Measurements from ENCODE around the gene NFKBIE.

NFKBIE gene

GRCh38 chr6:44257753-44258324 is 7.5 kb downstream of the NFKBIE start:
- TF ChIP-seq CEBPB (IDR thresholded peaks at IDR 0.05) (no peak), EP300 (IDR thresholded peaks at IDR 0.05; ENCODE audit: borderline replicate concordance) (no peak), ZBTB7A (IDR thresholded peaks at IDR 0.05; ENCODE audit: low read depth) (no peak), REST (IDR thresholded peaks at IDR 0.05; ENCODE audit: low read depth) (no peak), RAD21 (IDR thresholded peaks at IDR 0.05; ENCODE audit: low read depth) (no peak), FOXM1 (IDR thresholded peaks at IDR 0.05; ENCODE audit: borderline replicate concordance, low read depth) (no peak), NFIC (IDR thresholded peaks at IDR 0.05) (no peak), CREB1 (IDR thresholded peaks at IDR 0.05; ENCODE audit: low read depth) (no peak), YY1 (IDR thresholded peaks at IDR 0.05; ENCODE audit: low read depth) (no peak), TEAD4 (IDR thresholded peaks at IDR 0.05) (no peak)
- TF ChIP-seq, protein P1, sequence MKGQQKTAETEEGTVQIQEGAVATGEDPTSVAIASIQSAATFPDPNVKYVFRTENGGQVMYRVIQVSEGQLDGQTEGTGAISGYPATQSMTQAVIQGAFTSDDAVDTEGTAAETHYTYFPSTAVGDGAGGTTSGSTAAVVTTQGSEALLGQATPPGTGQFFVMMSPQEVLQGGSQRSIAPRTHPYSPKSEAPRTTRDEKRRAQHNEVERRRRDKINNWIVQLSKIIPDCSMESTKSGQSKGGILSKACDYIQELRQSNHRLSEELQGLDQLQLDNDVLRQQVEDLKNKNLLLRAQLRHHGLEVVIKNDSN (IDR thresholded peaks at IDR 0.05) = no peak

DNA sequence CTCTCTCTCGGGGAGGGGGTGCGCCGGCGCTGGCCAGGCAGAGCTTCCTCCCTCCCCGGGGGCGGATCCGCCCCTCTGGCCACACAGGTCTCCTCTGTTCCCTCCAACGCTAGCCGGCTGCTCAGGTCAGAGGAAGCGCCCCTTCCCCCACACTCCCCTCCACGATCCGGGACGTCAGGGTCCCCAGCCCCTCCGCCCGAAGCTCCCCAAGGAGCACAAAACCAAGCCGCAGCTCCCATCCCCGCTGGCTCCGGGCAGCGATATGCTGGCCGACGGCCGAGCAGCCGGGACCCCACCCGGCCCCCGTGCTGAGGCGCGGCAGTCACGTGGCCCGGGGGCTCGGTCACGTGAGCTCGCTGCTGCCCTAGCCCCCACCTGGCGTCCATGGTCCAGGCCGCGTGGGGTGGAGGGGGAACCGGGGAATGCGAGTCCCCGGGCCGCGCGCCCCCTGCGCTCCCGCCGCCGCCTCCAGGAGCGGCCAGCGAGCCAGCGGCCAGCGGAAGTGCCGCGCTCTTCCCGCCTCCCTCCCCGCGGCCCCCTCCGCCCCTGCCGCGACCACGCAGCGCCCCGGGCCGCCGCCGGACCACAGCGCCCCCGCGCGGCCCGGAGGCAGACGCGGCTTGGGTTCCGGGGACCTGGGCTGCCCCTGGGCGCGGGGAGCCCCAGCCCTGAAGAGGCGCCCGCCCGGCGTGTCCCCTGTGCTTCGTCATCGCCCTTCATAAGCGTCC is 8.2 kb downstream of the NFKBIE start, which contains the start of gene SLC35B2:
Gene SLC35B2, minus strand, starts transcription at position 504 of the 728 bp plus-strand sequence. Its CDS starts 118 bp downstream, at position 386.
- no peak for TF ChIP-seq CREB1 (IDR thresholded peaks at IDR 0.05; ENCODE audit: low read depth)
- no peak for TF ChIP-seq FOXM1 (IDR thresholded peaks at IDR 0.05; ENCODE audit: borderline replicate concordance, low read depth)
- TF ChIP-seq ZBTB7A (IDR thresholded peaks at IDR 0.05; ENCODE audit: low read depth) = peak; percentile 97
- peak; percentile 57; the same call in 1 of the 2 replicates for TF ChIP-seq TAF1 (IDR thresholded peaks at IDR 0.05; ENCODE audit: low read depth)
- TF ChIP-seq TCF12 (IDR thresholded peaks at IDR 0.05; ENCODE audit: low read depth) = peak; percentile 38; the same call in 1 of the 2 replicates
- TF ChIP-seq TEAD4 (IDR thresholded peaks at IDR 0.05) = no peak; the same call in 1 of the 2 replicates
- TF ChIP-seq REST (IDR thresholded peaks at IDR 0.05; ENCODE audit: low read depth) = no peak; the same call in 1 of the 2 replicates
- TF ChIP-seq NFIC (IDR thresholded peaks at IDR 0.05) = peak; percentile 56; the same call in 1 of the 2 replicates
- peak; percentile 14; the same call in 1 of the 2 replicates for TF ChIP-seq YY1 (IDR thresholded peaks at IDR 0.05; ENCODE audit: low read depth)
- TF ChIP-seq MAX (IDR thresholded peaks at IDR 0.05) = peak; percentile 86
- TF ChIP-seq, protein P1 (IDR thresholded peaks at IDR 0.05) = peak; percentile 99
- TF ChIP-seq EP300 (IDR thresholded peaks at IDR 0.05; ENCODE audit: borderline replicate concordance) = no peak
- no peak for TF ChIP-seq EGR1 (IDR thresholded peaks at IDR 0.05)
- no peak for TF ChIP-seq CEBPB (IDR thresholded peaks at IDR 0.05)
- TF ChIP-seq RAD21 (IDR thresholded peaks at IDR 0.05; ENCODE audit: low read depth) = peak; percentile 47; the same call in 1 of the 2 replicates

DNA sequence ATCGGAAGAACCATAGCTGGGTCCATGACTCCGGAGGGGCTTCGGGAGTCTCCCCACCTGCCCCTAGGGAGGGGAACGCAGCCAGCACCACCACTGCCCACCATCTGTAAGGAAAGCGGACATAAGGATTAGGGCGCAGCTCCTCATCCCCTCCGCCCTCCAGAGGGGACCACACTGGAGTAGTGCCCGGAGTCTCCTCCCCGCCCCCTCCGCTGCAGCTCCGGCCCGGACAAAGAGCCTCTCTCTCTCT is 8.7 kb downstream of the NFKBIE start:
- TF ChIP-seq FOXM1 (IDR thresholded peaks at IDR 0.05; ENCODE audit: borderline replicate concordance, low read depth) (no peak), TEAD4 (IDR thresholded peaks at IDR 0.05) (no peak), MAX (IDR thresholded peaks at IDR 0.05) (no peak), ZBTB7A (IDR thresholded peaks at IDR 0.05; ENCODE audit: low read depth) (no peak), EGR1 (IDR thresholded peaks at IDR 0.05) (no peak), NFIC (IDR thresholded peaks at IDR 0.05) (no peak), TAF1 (IDR thresholded peaks at IDR 0.05; ENCODE audit: low read depth) (no peak), REST (IDR thresholded peaks at IDR 0.05; ENCODE audit: low read depth) (no peak), TCF12 (IDR thresholded peaks at IDR 0.05; ENCODE audit: low read depth) (no peak), CEBPB (IDR thresholded peaks at IDR 0.05) (no peak)
- TF ChIP-seq, protein P1 (IDR thresholded peaks at IDR 0.05) = no peak

Data from Ishikawa (cell line).